AG10803 (cell line): ENCODE data around the gene ZFC3H1.

Experiments
- DNase-seq: peaks from one replicate; pipeline ENCODE4 v3.0.0; 2010; ENCODE audit warnings: low read depth
- H3K4me3 ChIP-seq: 2 replicates; pipeline ENCODE4 v1.5.1; 2011; ENCODE audit warnings: mild to moderate bottlenecking, low read length, control low read depth
- CTCF ChIP-seq: conservative IDR thresholded peaks from 2 replicates; pipeline ENCODE4 v1.5.1; 2011; ENCODE audit warnings: mild to moderate bottlenecking, low read length, control low read depth, inconsistent platforms

Gene ZFC3H1

DNA sequence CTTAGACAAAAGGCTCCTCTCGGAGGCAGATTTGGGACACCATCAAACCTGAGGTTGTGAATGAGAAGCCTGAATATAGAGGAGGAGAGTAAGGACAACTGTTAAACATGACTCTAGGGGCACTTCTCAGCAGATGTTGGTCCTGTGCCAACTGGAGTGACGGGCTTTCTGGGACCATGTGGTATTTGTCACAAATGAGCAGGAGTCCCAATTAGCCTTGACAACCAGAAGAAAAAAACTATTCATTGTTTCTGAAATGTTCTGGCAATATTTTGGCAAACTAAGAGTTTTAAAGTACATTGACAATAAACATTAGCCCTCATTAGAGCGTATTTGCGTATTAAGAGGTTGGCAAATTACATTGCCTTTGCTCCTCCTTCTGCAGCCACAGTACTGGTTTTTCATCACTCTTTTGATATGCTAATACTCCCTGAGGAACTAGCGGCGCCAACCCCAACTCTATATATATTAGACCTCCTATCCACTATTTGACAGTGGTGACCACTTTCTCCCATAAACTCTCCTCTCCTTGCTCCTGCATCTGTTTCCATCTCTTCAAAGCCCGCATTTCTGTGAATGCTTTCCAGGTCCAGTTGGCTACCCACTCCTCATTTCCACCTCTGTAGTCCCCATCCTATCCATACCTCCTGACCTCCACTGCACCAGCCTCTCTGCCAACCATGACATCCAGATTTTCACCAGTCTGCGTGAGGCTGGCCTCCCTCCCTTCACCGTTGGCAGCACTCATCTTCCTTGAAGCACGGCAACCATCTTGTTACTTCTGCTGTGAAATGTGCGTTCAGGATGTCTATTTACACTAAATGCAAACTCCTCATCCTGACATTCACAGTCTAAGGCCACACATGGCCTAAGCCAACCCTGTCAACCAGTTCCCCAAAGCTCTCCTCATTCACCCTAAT, 100.7 kb downstream of the ZFC3H1 start:
- DNase-seq: no peak
- no peak for TF ChIP-seq CTCF
- H3K4me3 ChIP-seq: no peak overlapping the region
